ENCODE data around the gene TSKS.

The TSKS gene

DNA sequence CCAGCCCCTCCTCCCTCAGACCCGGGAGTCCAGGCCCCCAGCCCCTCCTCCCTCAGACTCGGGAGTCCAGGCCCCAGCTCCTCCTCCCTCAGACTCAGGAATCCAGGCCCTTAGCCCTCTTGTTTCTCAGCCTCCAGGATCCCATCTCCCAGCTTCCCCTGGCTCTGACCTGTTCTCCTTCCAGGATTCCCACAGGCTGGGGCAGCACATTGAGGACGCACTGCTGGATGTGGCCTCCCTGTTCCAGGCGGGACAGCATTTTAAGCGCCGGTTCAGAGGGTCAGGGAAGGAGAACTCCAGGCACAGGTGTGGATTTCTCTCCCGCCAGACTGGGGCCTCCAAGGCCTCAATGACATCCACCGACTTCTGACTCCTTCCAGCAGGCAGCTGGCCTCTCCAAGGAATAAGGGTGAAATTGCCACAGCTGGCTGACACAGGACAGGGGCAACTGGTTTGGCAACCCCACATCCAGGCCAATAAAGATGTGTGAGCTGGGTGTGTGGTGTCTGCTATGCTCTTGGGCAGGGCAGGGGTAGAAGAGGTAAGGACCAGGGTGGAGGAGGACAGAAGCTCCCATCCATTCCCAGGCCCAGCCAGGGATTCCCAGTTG lies 49.8 kb downstream of the TSKS start:
- no peak for DNase-seq

DNA sequence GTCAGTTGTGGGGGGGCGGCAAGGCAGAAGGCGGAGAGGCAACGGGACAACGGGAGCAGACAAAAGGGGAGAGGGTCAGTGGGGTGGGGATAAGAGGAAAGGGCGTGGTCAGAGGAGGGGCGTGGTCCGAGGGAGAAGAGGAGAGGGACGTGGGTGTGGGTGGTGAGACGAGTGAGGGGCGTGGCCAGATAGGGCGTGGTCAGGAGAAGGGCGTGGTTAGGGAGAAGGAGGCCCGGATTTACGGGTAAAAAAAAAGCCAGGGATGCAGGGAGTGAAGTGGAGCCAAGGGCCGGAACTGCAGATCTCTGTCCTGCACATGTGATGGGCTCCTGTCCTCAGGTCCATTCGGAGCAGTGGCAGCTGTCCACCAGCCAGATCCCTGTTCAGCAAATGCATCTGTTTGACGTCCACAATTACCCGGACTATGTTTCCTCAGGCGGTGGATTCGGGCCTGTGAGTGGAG lies 50.7 kb downstream of the TSKS start:
- no peak for DNase-seq

DNA sequence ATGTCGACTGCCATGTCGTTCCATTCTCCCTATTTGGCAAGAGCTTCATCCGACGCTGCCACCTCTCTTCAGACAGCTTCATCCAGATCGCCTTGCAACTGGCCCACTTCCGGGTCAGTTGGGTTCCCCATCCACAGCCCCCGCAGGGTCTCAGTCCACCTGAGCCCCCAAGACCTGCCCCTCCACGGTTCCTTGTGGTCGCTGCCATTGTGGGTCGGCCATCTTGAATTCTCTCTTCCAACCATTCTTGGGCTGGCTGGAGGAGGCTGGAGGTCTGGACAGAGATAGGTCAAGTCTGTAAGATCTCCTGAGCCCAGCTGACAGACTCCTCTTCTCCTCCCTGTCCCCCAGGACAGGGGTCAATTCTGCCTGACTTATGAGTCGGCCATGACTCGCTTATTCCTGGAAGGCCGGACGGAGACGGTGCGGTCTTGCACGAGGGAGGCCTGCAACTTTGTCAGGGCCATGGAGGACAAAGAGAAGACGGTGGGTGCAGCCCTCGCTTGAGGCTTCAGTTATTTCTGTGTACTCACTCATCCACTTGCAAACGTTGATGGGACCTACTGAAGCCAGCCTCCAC lies 52.6 kb downstream of the TSKS start:
- DNase-seq: no peak

DNA sequence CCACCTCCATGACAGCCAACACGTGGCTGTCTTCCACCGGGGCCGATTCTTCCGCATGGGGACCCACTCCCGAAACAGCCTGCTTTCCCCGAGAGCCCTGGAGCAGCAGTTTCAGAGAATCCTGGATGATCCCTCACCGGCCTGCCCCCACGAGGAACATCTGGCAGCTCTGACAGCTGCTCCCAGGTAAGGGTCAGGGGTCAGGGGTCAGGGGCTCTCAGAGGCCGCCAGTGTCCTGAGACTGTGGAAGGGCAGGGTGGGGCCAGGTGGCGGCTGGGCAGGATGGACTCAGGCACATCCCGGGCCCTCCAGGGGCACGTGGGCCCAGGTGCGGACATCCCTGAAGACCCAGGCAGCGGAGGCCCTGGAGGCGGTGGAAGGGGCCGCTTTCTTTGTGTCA lies 57.2 kb downstream of the TSKS start:
- DNase-seq: no peak

DNA sequence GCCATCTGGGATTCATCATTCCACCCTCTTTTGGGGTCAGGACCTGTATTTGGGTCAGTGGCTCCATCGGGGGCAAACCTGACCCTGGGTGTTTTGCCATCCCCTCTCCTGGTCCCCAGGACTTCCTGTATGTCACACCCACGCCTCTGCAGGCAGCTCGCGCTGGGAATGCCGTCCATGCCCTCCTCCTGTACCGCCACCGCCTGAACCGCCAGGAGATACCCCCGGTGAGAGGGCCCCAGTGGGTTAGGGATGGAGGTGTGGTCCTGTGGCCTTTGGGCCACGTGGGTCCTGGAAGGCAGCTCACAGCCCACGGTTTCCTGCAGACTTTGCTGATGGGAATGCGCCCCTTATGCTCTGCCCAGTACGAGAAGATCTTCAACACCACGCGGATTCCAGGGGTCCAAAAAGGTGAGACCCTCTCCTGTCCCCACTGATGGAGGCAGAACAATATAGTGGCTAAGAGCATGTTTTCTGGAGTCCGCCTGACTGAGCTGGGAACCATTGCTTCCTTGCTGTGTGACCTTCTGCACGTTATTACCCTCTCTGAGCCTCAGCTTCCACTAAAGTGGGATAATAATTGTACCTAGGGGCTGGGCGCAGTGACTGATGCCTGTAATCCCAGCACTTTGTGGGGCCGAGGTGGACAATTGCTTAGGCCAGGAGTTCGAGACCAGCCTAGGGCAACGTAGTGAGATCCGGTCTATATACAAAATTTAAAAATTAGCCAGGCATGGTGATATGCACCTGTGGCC lies 58.0 kb downstream of the TSKS start:
- no peak for DNase-seq

DNA sequence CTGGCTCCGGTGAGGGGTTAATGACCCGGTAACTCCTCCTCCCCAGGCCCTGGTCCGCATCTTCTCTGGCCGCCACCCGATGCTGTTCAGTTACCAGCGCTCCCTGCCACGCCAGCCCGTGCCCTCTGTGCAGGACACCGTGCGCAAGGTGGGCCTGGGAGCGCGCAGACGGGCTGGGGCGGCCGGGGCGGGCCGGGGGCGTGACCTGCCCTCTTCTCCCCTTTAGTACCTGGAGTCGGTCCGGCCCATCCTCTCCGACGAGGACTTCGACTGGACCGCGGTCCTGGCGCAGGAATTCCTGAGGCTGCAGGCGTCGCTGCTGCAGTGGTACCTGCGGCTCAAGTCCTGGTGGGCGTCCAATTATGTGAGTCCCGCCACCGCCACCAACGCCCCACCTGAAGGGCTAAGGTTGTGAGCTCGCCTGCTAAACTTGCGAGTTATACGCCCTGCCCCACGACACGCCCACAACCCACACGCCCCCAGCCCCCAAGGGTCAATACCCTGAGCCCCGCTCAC lies 61.8 kb downstream of the TSKS start:
- no peak for DNase-seq

DNA sequence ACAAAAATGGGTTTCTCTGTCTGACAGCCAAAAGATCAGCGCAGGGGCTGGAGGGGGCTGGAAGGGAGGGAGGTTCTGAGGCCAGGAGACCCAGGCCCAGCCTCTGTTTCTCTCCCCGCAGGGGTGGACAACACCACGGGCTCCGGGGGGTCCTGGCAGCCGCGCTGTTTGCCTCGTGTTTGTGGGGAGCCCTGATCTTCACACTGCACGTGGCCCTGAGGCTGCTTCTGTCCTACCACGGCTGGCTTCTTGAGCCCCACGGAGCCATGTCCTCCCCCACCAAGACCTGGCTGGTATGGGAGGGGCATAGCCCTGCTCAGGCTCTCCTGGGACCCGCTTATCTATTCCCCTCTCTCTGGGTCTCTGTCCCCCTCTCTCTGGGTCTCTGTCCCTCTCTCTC lies 62.5 kb downstream of the TSKS start:
- no peak for DNase-seq

DNA sequence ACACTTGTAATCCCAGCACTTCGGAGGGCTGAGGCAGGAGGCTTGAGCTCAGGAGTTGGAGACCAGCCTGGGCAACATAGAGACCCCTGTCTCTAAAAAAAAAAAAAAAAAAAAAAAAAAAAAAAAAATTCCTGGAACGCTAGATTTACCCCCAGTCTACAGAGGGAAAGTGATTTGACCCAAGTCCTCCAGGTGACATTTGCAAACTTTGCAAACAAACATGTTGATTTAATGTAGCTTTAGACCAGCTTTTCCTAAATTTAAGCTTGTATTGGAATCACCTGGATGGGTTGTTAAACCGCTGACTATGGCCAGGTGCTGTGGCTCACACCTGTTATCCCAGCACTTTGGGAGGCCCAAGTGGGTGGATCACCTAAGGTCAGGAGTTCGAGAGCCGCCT lies 63.7 kb downstream of the TSKS start:
- no peak for DNase-seq

DNA sequence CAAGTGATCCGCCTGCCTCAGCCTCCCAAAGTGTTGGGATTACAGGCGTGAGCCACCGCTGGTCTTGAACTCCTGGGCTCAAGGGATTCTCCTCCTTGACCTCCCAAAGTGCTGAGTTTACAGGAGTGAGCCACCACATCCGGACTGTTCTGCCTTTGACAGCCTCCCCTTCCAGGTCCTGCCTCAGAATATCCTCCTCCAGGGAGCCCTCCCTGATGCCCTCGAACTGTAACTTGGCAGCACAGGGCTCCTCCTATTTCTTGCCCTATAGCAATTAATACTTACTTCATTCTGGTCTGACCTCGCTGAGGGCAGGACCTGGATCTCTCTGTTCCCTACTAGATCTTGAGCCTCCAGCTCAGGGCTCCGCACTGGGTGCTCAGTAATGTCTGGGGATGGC lies 66.2 kb downstream of the TSKS start:
- DNase-seq: no peak

DNA sequence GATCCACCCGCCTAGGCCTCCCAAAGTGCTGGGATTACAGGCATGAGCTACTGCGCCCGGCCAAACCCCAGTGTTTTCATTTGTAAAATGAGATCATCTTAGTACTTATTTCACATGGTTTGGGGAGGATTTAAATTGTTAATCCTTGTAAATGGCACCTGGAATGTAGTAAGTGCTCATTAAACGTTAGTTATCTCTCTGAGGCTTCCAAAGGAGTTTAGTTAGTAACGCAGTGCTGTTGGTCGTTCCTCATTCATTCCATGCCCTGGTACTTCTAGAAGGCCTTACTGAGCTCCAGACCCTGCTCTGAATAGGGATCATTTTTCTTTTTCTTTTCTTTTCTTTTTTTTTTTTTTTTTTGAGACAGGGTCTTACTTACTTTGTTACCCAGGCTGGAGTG lies 67.0 kb downstream of the TSKS start:
- no peak for DNase-seq

DNA sequence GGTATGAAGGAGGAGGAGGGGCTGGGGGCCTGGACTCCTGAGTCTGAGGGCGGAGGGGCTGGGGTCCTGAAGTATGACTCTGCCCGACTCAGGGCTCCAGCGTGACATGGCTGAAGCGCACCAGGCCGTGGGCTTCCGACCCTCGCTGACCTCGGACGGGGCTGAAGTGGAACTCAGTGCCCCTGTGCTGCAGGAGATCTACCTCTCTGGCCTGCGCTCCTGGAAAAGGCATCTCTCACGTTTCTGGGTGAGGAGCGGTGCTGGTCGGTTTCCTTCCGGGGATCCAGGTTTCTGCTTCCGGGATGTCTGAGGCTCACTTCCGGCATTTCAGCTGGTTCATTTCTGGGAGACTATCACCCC lies 71.0 kb downstream of the TSKS start:
- no peak for DNase-seq

DNA sequence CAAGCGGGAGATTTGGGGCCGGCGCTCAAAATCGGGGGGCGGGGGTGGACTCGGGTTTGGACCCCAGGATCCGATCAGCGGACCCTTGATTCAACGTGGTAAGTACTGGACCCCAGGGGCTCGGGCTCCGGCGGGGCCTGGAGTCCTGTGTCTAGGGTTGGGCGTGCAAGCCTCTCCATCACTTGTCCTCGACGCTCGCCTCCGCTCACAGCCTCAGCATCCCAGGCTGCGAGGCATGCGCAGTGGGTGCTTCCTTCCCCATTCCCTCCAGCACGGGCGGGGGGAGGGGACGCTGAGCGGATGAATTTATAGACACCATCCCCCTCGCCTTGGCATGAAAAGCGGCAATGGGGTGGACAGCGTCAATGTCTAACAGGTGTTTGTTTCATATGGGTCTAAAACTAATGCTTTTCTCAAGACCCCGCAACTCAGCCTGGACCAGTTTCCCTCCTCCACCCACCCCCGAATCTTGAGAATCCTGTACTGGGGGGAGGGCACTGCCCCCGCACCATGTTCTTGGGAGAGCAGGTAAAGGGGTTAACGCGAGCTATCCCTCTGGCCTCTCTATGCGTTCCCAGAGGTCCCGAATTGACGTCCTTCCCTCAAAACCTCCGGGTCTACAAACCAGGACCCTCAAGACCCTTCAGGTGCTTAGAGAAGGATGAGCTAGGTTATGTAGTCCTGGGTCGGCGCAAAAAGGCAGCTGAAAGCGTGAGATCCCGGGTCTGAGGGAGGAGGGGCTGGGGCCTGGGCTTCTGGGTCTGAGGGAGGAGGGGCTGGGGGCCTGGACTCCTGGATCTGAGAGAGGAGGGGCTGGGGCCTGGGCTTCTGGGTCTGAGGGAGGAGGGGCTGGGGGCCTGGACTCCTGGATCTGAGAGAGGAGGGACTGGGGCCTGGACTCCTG lies 71.6 kb downstream of the TSKS start:
- no peak for DNase-seq

DNA sequence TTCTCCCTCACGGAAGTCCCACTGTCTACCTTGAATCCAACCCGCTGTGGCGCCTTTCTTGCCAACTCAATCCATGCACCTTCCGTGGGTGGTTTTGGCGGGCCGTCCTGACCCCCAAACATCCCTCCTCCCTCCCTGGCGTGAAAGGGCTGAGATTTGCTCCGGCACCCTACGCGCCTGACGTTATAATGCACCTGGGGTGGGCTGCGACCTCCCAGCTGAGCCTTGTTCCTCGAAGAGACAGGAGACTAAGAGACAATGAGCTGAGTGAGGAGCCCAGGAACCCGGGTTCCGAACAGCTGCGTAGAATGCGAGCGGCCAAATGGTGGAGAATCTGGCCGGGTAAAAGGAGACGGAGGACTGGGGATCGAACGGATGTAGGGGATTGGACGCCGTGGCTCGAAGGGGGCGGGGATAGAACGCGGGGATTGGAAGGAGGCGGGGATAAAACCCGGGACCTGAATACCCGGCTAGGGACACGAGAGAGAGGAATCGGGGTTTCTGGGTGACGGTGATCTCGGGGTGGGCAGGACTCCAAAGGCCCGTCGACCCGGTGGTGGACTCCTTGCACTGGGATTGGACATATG lies 72.4 kb downstream of the TSKS start, which contains the start of gene CPT1C:
Gene CPT1C (plus strand): TSS at position 461 of the 587 bp plus-strand sequence. CDS start 1,137 bp downstream, outside the sequence.
- no peak for DNase-seq

DNA sequence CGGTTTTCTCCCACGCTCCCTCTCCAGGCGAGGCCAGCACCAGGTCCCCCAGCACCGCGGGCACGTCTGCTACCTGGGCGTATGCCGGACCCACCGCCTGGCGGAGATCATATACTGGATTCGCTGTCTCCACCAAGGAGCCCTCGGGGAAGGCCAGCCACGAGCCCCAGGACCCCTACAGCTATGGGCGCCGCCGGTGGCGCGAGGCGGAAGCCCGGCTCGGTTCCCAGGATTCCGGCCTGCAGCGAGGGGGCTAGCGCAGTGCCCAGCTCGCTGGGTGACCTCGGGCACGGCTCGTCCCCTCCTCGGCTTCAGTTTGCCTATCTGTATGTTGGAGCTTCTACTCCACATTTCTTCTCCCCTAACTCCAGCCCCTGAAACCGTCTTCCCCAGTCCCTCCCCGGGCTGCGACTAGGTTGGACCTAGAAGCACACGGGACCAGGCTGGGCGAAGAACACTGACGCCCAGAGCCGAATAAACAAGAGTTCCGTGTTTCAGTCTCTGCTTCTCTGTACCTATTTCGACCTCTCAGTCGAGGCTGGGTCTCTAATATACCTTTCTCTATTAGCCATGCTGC lies 72.9 kb downstream of the TSKS start:
- no peak for DNase-seq

Measured in activated CD4-positive, alpha-beta T cell treated with anti-CD3 and anti-CD28 coated beads for 1 hour (primary cell).